NCI-H510A (cell line): ENCODE data around the gene CTSE.
"Not testable (repeated sequence)": the region's sequence is repeated elsewhere in the genome, so short reads cannot be mapped to it uniquely, and the experiment has no call there.

Experiments
- DNase-seq: peaks from one replicate; lab custom pipeline; 2025; lab: John Stamatoyannopoulos, UW

CTSE gene

GRCh38 chr1:206014601-206015000 lies 9.1 kb downstream of the CTSE start:
- DNase-seq = no peak

- no peak for DNase-seq
These were observed 10.5 kb downstream of the CTSE start for GRCh38 chr1:206013026-206013795.

GRCh38 chr1:206012086-206012859 lies 11.4 kb downstream of the CTSE start:
- no peak for DNase-seq

GRCh38 chr1:206011057-206011456 lies 12.6 kb downstream of the CTSE start:
- DNase-seq = no peak

GRCh38 chr1:206010060-206010459 lies 13.6 kb downstream of the CTSE start:
- DNase-seq = no peak

GRCh38 chr1:206006946-206007345 lies 16.7 kb downstream of the CTSE start:
- no peak for DNase-seq

GRCh38 chr1:206005778-206006180 lies 17.9 kb downstream of the CTSE start:
- DNase-seq = no peak

GRCh38 chr1:206005234-206005633 lies 18.5 kb downstream of the CTSE start:
- DNase-seq = no peak

GRCh38 chr1:206004826-206005225 lies 18.9 kb downstream of the CTSE start:
- DNase-seq = no peak

- DNase-seq = no peak
These were observed 19.6 kb downstream of the CTSE start for GRCh38 chr1:206003854-206004800.

- DNase-seq = no peak
These were observed 20.6 kb downstream of the CTSE start, which contains the start of gene RAB7B for GRCh38 chr1:206002871-206003801. RAB7B (minus strand) TSS chr1:206003395; CDS start chr1:205994135, 9,260 bp downstream.

GRCh38 chr1:206002160-206002559 lies 21.5 kb downstream of the CTSE start:
- no peak for DNase-seq

GRCh38 chr1:206001476-206001888 lies 22.2 kb downstream of the CTSE start:
- DNase-seq = no peak

GRCh38 chr1:206000641-206001339 lies 22.9 kb downstream of the CTSE start:
- no peak for DNase-seq

GRCh38 chr1:205998457-205999241 lies 25.0 kb downstream of the CTSE start:
- DNase-seq = no peak

- DNase-seq = not testable (repeated sequence)
These were observed 27.1 kb downstream of the CTSE start for GRCh38 chr1:205996641-205997040.

- DNase-seq = no peak
These were observed 29.3 kb downstream of the CTSE start for GRCh38 chr1:205994346-205994745.

GRCh38 chr1:205993068-205993467 lies 30.6 kb downstream of the CTSE start:
- no peak for DNase-seq

GRCh38 chr1:205992218-205992882 lies 31.3 kb downstream of the CTSE start:
- no peak for DNase-seq
